ENCODE data around the gene COL26A1.

- TF ChIP-seq CTCF (IDR thresholded peaks at IDR 0.05 in 4 of 5, conservative IDR thresholded peaks at IDR 0.05 in 1 of 5) (no peak), POLR2A (IDR thresholded peaks at IDR 0.05) (no peak)
Measured at GRCh38 chr7:101502466-101503098, 139.9 kb downstream of the COL26A1 start.

Measured in gastrocnemius medialis (tissue), 4 donors.